Skin of body (tissue), 2 donors: ENCODE measurements around the gene USP48. TPM values are rescaled to one million over a fixed set of nuclear protein-coding genes. Genes with fewer than 3 reads are reported as not detected.
"Not testable (repeated sequence)": the region's sequence is repeated elsewhere in the genome, so short reads cannot be mapped to it uniquely, and the experiment has no call there.

Experiments used
- DNase-seq: peaks from one replicate; lab custom pipeline; 2025; lab: John Stamatoyannopoulos, UW
- total RNA-seq: library from RNA; depleted of rRNA; stranded (reverse); fragments of >200 nt; gene quantifications from one replicate; pipeline ENCODE4 v1.2.3, GENCODE V29; 2014

Gene USP48
- total RNA-seq, 1 donor from 2014 or later = 72.3 TPM

DNA sequence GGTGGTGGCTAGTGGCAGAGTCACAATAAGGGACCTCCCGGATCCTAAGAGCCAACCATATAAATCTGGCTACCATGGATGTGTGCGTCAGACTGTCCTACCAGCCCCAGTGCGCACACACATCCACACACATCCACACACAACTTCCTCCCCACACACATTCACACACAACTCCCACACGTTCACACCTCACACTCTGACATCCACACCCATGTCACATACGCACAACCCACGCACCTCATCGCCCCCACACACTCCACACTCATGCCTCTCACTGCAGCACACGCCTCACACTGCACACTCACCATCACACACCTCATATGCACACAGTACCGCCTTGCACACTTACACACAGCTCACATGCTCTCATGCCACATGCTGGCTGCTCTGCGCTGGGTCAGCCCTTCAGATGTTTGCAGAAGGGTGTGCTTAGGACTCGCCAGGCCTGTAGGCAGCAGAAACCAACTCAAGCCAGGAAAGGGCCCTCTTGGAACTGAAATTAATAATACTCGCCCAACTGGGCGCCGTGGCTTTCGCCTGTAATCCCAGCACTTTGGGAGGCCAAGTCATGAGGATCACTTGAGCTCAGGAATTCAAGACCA is 32.1 kb upstream of the USP48 start:
- DNase-seq = no peak

DNA sequence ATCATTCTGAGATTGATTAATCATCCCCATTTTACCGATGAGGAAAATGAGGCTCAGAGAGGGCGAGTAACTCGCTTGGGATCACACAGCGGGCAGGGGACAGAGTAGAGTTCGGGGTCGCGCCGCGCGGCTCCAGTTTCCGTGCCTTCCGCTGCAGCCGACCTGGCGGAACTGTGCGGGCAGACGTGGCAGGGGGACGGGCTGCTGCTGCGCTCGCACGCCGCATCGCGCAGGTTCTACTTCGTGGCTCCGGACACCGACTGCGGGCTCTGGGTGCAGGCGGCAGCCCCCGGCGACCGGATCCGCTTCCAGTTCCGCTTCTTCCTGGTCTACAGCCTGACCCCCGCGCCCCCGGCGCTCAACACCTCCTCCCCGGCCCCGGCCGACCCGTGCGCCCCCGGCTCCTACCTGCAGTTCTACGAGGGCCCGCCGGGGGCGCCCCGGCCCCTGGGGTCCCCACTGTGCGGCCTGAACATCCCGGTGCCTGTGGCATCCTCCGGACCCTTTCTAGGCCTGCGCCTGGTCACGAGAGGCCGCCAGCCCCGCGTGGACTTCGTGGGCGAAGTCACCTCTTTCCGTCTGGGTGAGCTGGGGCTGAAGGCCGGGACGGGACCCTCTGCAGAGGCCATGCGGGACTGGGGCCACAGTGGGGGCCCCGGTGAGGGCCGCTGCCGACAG is 31.4 kb upstream of the USP48 start:
- DNase-seq = no peak

DNA sequence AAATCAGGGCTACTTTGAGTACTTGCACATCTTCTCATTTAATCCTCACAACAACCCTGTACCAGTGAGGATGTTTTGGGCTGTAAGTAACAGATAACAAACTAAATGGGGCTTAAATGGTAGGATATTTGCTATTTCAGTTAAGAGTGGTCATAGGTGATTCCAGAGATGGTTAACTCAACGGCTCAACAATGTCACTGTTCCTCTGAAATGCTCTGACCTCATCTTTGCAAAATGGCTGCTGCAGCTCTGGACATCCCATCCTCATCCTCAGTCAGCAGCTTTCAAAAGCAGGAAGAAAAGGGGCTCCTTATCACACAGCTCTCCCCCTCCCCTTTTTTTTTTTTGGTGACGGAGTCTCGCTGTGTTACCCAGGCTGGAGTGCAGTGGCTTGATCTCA is 30.6 kb upstream of the USP48 start:
- no peak for DNase-seq

DNA sequence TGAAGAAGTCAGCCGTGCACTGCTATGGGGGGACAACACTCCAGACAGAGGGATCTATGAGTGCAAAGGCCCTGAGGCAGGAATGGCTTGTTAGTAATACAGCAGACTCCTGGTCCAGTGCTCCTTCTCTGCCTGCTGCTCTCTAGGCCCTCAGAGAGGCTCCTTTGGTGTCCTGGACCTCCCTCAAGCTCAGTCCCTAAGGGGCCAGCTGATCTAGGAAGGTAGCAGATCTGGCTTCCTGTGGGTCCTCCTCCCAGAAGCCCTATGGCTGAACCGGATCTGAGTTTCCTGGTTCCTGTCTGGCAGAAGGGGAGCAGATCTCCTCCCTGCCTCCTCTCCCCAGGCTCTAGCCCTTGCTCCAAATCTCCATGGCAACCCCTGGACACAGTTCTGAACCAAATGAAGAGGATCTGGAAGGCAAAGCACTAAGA is 28.9 kb upstream of the USP48 start, which contains the start of gene LDLRAD2:
TSS of gene LDLRAD2 (plus strand) at position 391 of the 431 bp plus-strand sequence. CDS start 187 bp downstream, outside the sequence.
- DNase-seq = no peak

DNA sequence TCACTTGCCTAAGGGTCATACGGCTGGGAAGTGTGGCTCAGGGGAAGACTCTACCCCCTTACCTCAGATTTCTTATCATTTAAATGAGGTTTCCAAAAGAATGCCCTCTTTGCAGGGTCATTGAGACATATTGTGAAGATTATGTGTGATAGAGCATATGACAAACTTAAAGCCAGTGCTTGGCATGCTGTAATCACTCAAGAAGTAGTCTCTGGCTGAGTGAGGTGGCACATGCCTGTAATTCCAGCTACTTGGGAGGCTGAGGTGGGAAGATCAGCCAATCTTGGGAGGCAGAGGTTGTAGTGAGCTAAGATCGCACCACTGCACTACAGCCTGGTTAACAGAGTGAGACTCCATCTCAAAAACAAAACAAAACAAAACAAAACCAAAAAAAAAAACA is 21.6 kb upstream of the USP48 start:
- DNase-seq = no peak

DNA sequence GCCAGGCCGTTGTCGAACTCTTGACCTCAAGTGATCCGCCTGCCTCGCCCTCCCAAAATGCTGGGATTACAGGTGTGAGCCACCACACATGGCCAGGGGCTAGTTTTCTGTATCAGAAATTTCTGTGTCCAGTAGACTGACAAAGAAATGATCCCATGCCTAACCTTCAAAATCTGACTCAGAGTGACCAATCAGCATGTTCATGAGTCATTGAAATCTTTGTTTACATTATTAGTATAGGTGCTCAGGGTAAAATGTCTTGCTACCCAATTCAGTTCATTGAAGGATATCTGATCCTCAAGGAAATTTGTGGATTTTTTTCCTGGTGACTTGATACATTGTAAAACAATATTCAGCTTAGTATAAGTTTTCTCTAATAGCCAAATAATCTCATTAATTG is 18.2 kb upstream of the USP48 start:
- DNase-seq = no peak

DNA sequence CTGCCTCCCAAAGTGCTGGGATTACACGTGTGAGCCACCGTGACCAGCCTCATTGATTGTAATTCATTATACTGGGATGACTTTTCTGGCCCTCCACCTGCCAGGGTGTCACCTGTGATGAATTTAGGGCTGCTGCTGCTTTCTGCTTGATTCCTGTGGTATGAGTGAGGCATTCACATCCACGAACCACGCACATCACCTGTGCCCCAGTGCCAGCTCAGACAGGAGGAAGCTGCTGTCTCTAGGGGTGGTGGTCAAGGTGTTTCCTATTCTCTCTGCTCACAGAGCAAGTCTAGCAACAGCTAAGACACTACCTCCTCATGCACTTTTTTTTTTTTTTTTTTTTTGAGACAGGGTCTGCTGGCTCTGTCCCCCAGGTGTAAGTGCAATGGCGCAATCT is 16.8 kb upstream of the USP48 start:
- no peak for DNase-seq

DNA sequence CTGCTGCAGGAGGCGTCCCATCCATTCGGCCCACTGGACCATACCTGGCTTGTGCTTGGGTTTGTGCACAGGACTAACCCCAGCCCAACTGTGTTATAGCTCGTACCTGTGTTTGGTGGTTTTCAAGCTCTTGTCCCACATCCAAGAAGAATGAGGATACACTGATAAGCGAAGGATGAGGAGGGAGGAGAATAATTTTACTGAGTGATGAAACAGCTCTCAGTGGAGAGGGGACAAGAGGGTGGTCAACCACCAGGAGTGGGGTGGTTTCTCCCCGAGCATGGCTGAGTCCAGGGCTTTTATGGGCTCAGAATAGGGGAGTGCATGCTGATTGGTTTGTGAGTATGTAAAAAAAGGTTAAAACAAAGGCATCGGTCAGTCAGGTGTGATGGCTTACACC is 12.1 kb upstream of the USP48 start:
- DNase-seq = no peak

DNA sequence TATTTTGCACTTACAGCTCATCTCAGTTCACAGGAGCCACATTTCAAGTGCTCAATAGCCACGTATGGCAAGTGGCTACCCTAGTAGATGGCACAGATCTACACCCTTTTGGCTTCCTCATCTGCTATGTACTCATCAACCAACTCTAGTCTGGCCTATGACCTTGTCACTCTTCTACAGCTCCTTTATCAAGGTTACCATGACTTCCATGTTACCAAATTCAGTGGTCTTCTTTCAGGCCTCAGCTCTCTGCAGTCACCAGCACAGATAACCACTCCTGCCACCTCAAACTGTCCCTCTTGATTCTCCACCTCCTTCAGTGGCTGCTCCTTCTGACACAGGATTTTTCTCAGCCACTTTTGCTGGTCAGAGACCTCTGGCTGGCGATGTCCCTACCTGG is 11.7 kb upstream of the USP48 start:
- DNase-seq = no peak

DNA sequence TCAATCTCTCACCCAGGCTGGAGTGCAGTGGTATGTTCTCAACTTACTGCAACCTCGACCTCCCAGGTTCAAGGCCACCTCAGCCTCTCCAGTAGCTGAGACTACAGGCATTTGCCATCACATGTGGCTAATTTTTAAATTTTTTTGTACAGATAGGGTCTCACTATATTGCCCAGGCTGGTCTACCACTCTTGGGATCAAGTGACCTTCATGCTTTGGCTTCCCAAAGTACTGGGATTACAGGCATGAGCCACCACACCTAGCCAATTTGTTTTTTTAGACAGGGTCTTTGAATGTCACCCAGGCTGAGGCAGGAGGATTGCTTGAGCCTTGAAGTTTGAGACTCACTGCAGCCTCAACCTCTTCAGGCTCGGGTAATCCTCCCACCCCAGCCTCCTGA is 10.2 kb upstream of the USP48 start:
- DNase-seq = no peak

DNA sequence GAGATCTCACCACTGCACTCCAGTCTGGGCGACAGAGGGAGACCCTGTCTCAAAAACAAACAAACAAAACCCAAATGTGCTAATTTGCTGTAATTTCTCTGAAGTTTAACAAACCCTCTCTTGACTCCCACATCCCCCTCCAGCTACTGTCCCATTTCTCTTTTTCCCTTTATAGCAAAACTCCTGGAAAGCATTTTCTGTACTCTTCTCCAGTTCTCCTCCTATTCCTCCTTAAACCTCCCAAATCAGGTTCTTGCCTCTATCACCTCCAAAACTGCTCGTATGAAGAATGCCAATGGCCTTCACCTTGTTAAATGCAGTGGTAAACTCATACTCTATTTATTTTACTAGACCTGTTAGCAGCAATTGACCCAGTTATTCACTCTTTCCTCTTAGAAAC is 3.7 kb upstream of the USP48 start:
- no peak for DNase-seq

DNA sequence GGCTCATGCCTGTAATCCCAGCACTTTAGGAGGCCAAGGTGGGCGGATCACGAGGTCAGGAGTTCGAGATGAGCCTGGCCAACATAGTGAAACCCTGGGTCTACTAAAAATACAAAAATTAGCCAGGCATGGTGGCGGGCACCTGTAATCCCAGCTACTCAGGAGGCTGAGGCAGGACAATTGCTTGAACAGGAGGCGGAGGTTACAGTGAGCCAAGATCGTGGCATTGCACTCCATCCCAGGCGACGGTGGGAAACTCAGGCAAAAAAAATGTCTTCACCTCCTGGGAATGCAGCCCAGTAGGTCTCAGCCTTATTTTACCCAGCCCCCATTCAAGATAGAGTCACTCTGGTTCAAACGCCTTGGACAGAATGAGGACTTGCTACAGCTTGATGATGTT is 2.8 kb upstream of the USP48 start:
- DNase-seq = not testable (repeated sequence)

DNA sequence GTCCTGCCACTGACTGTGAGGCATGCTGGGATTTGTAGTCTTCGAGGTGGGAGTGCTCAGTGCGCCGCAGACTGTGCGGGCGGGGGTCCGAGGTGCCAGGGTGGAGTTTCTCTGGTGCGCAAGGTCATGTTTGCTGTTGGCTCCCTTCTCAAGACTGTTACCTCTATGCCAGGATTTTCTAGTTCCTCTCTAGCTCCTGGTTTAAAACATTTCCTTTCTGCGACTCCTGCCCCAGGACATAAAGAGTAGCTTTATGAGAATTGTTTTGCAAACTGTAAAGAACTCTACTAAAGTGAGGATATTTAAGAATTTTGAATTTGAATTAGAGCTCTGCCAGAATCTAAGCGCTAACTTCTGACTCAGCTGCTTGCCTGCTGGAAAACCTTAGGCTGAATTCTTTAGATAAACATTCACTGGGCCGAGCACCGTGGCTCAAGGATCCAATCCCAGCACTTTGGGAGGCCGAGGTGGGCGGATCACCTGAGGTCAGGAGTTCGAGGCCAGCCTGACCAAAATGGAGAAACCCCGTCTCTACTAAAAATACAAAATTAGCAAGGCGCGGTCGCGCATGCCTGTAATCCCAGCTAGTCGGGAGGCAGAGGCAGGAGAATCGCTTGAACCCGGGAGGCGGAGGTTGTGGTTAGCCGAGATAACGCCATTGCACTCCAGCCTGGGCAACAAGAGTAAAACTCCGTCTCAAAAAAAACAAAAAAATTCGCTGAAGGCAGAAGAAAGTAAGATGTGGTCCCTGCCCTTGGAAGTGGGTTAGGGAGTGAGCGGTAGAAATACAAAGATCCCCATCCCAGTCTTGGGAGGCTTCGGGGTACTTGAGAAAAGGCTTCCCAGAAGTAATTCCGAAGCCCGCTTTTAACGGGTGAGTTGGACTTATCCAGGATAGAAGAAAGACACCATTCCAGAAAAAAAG is 992 bp upstream of the USP48 start:
- DNase-seq = no peak

DNA sequence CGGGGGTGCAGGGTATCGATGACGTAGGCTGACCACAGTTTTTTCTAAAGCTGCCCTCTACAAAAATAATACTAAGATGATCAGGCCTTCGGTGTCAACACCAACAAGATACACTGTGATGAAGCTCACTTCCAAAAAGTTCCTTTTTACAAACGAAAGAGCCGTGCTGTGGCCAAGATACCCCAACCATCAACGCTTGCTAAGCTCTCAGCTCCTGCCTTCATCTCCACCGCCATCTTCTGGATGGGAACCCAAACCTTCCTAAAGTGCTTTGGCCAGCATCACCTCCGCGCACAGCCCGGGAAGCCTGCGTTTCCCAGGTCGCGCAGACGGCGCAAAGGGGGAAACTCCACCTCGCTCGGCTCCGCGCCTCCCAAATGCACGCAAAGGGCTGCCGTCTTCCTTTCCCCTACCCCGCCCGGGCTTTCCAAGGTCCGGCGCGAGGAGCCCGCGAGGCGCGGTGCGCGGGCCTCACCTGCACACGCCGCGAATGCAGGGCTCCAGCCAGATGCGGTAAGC is 541 bp downstream of the USP48 start:
- peak; percentile 49 for DNase-seq

DNA sequence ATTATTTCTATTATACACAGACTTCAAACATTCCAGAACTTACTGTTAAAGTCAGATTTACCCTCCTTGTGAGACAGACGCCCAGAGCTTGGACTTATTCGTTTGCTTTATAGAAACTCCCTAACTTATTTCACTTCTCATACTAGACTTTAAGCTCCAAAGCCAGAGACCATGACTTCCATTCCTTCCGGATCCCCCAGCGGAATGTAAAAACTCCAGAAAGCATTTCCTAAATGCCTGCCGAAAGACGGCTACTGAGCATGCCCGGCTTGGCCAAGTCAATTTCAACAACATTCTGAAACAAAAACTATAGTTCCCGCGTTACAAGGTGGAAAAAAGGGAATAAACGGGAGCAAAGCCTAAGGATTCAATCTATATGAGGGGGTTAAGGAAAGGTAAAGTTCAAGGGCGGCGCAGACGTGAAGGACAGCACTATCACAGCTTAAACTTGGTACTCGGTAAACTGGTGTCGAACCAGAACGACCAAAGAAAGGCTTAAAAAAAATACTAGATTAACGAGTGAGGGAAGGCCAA is 1.1 kb downstream of the USP48 start:
- peak; percentile 38 for DNase-seq

DNA sequence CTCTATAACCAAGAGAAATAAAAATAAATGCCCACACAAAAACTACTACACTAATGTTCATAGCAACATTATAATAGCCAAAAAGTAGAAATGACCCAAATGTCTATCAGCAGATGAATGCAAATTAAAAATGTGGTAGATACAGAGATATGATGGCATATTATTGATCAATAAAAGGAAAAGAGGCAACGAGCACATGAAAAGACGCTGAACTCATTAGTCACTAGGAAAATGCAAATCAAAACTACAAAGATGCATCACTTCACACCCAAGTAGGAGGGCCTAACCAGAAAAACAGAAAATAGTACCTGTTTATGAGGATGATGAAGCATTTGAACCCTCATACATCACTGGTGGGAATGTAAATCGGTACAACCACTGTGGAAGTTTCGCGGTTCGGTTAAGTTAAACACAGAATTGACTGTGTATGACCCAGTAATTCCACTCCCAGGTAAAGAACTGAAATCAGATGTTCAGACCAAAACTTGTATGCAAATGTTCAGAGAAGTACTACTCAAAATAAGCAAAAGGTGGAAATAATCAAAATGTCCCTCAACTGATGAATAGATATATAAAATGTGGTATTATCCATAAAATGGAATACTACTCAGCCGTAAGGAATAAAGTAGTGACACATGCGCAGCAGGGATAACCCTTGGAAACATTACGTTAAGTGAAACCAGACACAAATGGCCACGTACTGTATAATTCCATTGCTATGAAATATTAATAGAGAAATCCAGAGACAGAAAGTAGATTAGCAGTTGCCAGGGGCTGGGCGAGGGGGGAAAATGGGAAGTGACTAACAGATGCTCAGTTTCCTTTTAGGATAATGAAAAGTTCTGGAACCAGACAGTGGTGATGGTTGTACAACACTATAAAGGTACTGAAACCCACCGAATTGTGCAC is 3.1 kb downstream of the USP48 start:
- no peak for DNase-seq

DNA sequence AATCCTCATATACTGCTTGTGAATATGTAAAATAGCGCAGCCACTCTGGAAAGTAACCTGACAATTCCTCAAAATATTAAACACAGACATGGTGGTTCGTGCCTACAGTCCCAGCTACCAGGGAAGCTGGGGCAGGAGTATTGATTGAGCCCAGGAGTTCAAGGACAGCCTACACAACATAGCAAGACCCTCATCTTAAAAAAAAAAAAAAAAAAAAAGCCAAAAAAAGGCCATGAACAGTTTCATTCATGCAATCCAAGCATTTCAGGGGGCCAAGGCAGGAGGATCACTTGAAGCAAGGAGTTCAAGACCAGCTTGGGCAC is 4.6 kb downstream of the USP48 start:
- no peak for DNase-seq

DNA sequence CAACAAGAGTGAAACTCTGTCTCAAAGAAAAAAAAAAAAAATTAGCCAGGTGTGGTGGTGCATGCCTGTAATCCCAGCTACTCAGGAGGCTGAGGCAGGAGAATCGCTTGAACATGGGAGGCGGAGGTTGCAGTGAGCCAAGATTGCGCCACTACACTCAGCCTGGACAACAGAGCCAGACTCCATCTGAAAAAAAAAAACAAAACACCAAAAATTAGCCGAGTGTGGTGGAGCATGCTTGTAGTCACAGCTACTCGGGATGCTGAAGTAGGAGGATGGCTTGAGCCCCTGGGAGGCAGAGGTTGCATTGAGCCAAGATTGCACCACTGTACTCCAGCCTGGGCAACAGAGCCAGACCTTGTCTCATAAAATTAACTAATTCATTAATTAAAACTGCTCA is 6.0 kb downstream of the USP48 start:
- not testable (repeated sequence) for DNase-seq

DNA sequence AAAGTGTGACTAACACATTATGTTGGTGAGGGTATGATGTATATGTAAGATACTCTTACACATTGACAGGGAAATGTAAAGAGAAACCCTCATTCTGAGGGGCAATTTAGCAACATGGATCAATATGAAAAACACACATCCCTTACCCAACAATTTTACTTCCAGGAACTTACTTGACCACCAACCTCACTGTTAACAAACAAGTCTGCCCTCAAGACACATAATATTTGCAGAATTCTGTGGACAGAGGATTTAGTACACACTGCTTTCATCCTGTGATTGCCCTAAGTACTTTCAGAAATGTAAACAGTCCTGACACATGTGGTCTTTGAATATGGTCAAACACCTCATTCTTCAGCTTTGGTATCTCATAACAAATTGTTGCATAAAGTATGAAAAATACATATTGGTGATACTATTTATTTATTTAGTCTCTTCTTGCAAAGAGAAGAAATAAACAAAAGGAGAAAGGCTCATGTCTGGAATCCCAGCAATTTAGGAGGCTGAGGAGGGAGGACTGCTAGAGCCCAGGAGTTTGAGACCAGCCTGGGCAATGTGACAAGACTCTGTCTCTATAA is 6.9 kb downstream of the USP48 start:
- no peak for DNase-seq

DNA sequence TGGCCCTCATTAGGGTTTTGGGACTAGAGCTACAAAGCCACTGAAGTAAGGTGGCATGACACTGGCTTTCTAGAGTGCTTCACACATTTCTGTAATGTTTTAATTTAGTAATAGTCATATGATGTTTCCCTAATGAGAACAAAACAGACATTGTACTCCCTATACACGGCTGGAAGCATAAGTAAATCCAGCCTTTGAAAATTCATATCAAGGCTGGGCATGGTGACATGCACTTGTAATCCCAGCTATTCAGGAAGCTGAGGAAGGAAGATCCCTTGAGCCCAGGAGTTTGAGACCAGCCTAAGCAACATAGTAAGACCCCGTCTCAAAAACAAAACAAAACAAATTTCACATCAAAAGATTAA is 7.4 kb downstream of the USP48 start:
- DNase-seq = no peak
